PC-3 (cell line): ENCODE measurements around the gene PROSER3. TPM values are rescaled to one million over a fixed set of nuclear protein-coding genes. Genes with fewer than 3 reads are reported as not detected.
A peak's percentile ranks its signal among the peaks of the same experiment; 100 is the strongest.

Source experiments
- ATAC-seq: fragments of 200-7000 bp; cut with Tn5 transposase; 2 replicates; pipeline ENCODE4 v1.9.1; 2020; ENCODE audit warnings: mild to moderate bottlenecking, moderate library complexity
- BruUV-seq: library from RNA; stranded (reverse); fragments of 400-500 nt; replicated peaks from 2 replicates; lab custom pipeline; 2021; lab: Mats Ljungman, UMichigan
- CTCF ChIA-PET: fragments of 300-600 bp; sonication (Branson Sonifier 250); formaldehyde crosslinking; loops from one replicate; lab custom pipeline; 2022; ENCODE audit warnings: antibody characterized with exemption; lab: Charles Lee
- POLR2A ChIA-PET: fragments of 300-600 bp; sonication (Branson Sonifier 250); formaldehyde crosslinking; loops from one replicate; lab custom pipeline; 2022; ENCODE audit warnings: antibody characterized with exemption; ENCODE audit not compliant: unreplicated experiment; lab: Charles Lee
- DNase-seq: peaks from one replicate; pipeline ENCODE4 v3.0.0-alpha.2; 2015
- H2AFZ ChIP-seq: fragments of 300-600 bp; sonication (generic); 2 replicates; pipeline ENCODE4 v1.6.0; 2016; ENCODE audit warnings: antibody characterized with exemption, low read length
- H3F3A ChIP-seq: fragments of 300-600 bp; sonication (generic); one replicate; pipeline ENCODE4 v1.6.0; 2017; ENCODE audit warnings: antibody characterized with exemption, low read length, control low read depth, mild to moderate bottlenecking; ENCODE audit not compliant: unreplicated experiment
- H3K27ac ChIP-seq: fragments of 300-600 bp; sonication (generic); 2 replicates; pipeline ENCODE4 v1.5.1; 2016; ENCODE audit warnings: mild to moderate bottlenecking, low read length
- H3K27me3 ChIP-seq: fragments of 300-600 bp; sonication (generic); 2 replicates; pipeline ENCODE4 v1.6.1; 2016; ENCODE audit warnings: low read length, mixed read lengths
- H3K36me3 ChIP-seq: fragments of 300-600 bp; sonication (generic); 2 replicates; pipeline ENCODE4 v1.6.1; 2016; ENCODE audit warnings: low read depth, mixed run types, low read length, mixed read lengths
- H3K4me1 ChIP-seq: fragments of 300-600 bp; sonication (generic); 2 replicates; pipeline ENCODE4 v1.5.1; 2016; ENCODE audit warnings: low read length; ENCODE audit not compliant: insufficient read depth
- H3K4me2 ChIP-seq: fragments of 300-600 bp; sonication (generic); 2 replicates; pipeline ENCODE4 v1.6.0; 2016; ENCODE audit warnings: low read length
- H3K4me3 ChIP-seq: fragments of 300-600 bp; sonication (generic); 2 replicates; pipeline ENCODE4 v1.5.1; 2016; ENCODE audit warnings: mild to moderate bottlenecking, low read length, mixed read lengths
- H3K79me2 ChIP-seq: fragments of 300-600 bp; sonication (generic); 2 replicates; pipeline ENCODE4 v1.6.1; 2017; ENCODE audit warnings: low read length, mixed read lengths
- H3K9ac ChIP-seq: fragments of 300-600 bp; sonication (generic); 2 replicates; pipeline ENCODE4 v1.6.0; 2016; ENCODE audit warnings: mild to moderate bottlenecking, low read length
- H3K9me2 ChIP-seq: fragments of 300-600 bp; sonication (generic); replicated peaks from 2 replicates; pipeline ENCODE4 v1.6.1; 2016; ENCODE audit warnings: mixed run types, low read length, mixed read lengths
- H3K9me3 ChIP-seq: fragments of 300-600 bp; sonication (generic); 2 replicates; pipeline ENCODE4 v1.6.1; 2016; ENCODE audit warnings: low read length, mixed read lengths
- H4K20me1 ChIP-seq: fragments of 300-600 bp; sonication (generic); 2 replicates; pipeline ENCODE4 v1.6.1; 2016; ENCODE audit warnings: low read length, mixed read lengths
- CTCF ChIP-seq: fragments of 300-600 bp; sonication (generic); conservative IDR thresholded peaks from 2 replicates; pipeline ENCODE4 v1.5.1; 2017; ENCODE audit warnings: antibody characterized with exemption, low read depth, mild to moderate bottlenecking, low read length
- EZH2 ChIP-seq: fragments of 300-600 bp; sonication (generic); IDR thresholded peaks from one replicate; pipeline ENCODE4 v1.6.1; 2017; ENCODE audit warnings: antibody characterized with exemption, mild to moderate bottlenecking, low read length; ENCODE audit not compliant: unreplicated experiment
- EZH2phosphoT487 ChIP-seq: fragments of 300-600 bp; sonication (generic); IDR thresholded peaks from 2 replicates; pipeline ENCODE4 v1.6.1; 2018; ENCODE audit warnings: mild to moderate bottlenecking, antibody characterized with exemption, low read length, borderline replicate concordance
- intact Hi-C: fragments of 100-400 bp; cut with micrococcal nuclease; formaldehyde crosslinking; loops from 2 replicates; pipeline ENCODE4 v1.9.0; 2023
- total RNA-seq: library from RNA; depleted of rRNA; stranded (reverse); fragments of >200 nt; gene quantifications from 2 replicates; pipeline ENCODE4 v1.2.3, GENCODE V29; 2014

Gene PROSER3
- total RNA-seq, 1 experiment from 2014 or later: 5.5 TPM

DNA sequence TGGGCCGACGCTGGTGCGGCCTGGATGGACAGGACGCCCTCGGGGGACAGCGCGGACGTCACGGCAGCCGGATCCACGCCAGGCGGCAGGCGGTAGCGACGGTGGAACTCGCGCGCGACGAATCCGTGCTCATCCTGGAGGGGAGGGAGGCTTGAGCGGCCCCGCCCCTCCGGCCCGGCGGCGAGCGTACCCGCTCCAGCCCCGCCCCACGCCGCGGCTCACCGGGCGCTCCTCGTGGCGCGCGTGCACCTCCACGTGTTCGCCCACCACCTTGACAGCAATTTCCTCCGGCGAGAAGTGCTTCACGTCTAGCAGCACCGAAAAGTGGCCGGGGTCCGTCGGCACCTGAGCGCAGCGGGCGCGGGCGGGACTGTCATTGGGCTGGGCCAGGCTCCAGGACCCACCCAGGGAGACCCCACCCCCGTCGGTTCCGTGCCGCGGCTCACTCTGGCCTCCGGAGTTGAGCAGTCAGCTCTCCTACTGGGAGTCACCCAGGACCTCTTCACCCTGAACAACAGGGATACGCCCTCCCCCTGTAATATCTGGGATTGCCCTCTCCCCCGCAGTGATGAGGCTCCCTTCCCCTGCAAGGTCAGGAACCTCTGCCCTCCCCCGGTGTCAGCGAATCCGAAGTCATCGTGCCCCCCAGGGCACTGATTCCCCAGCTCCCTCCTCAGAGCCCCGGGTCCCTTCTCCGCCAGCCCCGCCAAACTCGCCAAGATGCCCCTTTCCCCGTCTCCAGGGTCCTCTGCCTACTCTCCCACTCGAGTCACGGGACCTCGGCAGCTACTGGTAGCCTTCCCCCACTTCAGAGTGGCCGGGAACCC is 2.2 kb upstream of the PROSER3 start:
- Histone ChIP-seq H3K9ac (no peak overlapping the region), H3K79me2 (peaks cover 15% of the 10 kb centered on the region), H3K9me2 (no peaks in the 10 kb centered on the region), H2AFZ (no peak overlapping the region), H3K4me2 (no peak overlapping the region), H3K27me3 (no peaks in the 10 kb centered on the region), H3F3A (peaks cover 3% of the 10 kb centered on the region), H3K4me1 (peaks cover 7% of the 10 kb centered on the region), H4K20me1 (no peaks in the 10 kb centered on the region), H3K9me3 (no peaks in the 10 kb centered on the region), H3K27ac (no peak overlapping the region), H3K36me3 (no peaks in the 10 kb centered on the region), H3K4me3 (no peak overlapping the region)
- TF ChIP-seq EZH2 (no peak), EZH2phosphoT487 (no peak), CTCF (no peak)
- DNase-seq (no peak), ATAC-seq (no peak)
- ChIA-PET CTCF (no interaction called here), POLR2A (no interaction called here)
- intact Hi-C loops: no loop called here
- no TSS peak for BruUV-seq

GRCh38 chr19:35756377-35757230 is 1.4 kb upstream of the PROSER3 start, which contains the start of gene HSPB6:
TSS of gene HSPB6 (minus strand) at chr19:35757029. CDS start at chr19:35757008, 21 bp downstream.
- ChIA-PET POLR2A (no interaction called here), CTCF (interaction anchor here (0.6 kb wide), 1 partner anchor 62 kb away, joined by 4 read pairs; no protein-coding TSS in a partner anchor)
- no peaks in the 10 kb centered on the region for H3K36me3 ChIP-seq
- H4K20me1 ChIP-seq: no peaks in the 10 kb centered on the region
- ATAC-seq (no peak), DNase-seq (no peak)
- H3K4me2 ChIP-seq: peak within 1 kb of the TSS; percentile 88
- 0 out of 2 replicates have a peak within 1 kb of the TSS, but pooled peaks have one; percentile 25 for H3K27ac ChIP-seq
- peaks cover 3% of the 10 kb centered on the region for H3F3A ChIP-seq
- H2AFZ ChIP-seq: peak within 1 kb of the TSS; percentile 72
- H3K4me3 ChIP-seq: peak within 1 kb of the TSS; percentile 77
- H3K4me1 ChIP-seq: peaks cover 7% of the 10 kb centered on the region
- intact Hi-C loops: no loop called here
- peak within 1 kb of the TSS; percentile 40; the same call in 1 of the 2 replicates for H3K9ac ChIP-seq
- no peaks in the 10 kb centered on the region for H3K27me3 ChIP-seq
- peaks cover 15% of the 10 kb centered on the region for H3K79me2 ChIP-seq
- H3K9me2 ChIP-seq: no peaks in the 10 kb centered on the region
- TF ChIP-seq CTCF (no peak), EZH2 (no peak), EZH2phosphoT487 (no peak)
- BruUV-seq: no TSS peak
- no peaks in the 10 kb centered on the region for H3K9me3 ChIP-seq
